Measurements from ENCODE around the gene CARTPT. TPM values are rescaled to one million over a fixed set of nuclear protein-coding genes. Genes with fewer than 3 reads are reported as not detected.

Gene CARTPT
- total RNA-seq, 1 experiment from 2014 or later: not detected

DNA sequence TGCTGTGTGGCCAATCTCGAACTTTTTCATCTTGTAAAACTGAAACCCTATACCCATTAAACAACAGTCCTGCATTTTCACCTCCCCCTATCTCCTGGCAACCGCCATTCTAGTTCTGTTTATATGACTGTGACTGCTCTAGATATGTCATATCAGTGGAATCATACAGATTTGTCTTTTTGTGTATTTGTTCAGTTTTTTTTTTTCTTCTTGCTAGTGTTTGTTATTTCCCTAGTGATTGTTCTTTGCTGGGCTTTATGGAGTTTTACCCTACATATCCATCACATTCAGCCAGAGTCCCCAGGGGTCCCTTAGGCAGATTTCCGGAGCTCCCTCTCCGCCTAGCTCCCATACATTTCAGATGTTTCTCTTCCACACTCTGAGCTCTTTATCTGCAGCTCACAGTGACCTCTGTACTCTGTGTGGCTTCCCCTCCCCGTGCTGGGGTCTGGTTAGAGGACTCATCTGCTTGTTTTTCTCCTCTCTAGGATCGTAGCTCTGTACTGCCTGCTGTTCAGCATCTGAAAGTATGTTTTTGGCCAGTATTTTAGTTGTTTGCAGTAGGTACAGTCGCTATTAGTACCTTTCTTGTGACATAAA, 25.1 kb upstream of the CARTPT start:
- no peaks in the 10 kb centered on the region for H3K9me2 ChIP-seq (ENCODE audit: insufficient read depth)
- no TSS peak for BruUV-seq (replicated peaks)
- H3K4me2 ChIP-seq (ENCODE audit: low read length): no peak overlapping the region
- ChIA-PET CTCF (no interaction called here), POLR2A (no interaction called here), RAD21 (ENCODE audit: low non-redundant PET in 1 of 2, low total read pairs in 2 of 2, uncharacterized antibody in 2 of 2, unreplicated experiment in 2 of 2) (no interaction called here)
- no peak overlapping the region for H3K9ac ChIP-seq (ENCODE audit: low read length)
- no peaks in the 10 kb centered on the region for H3K9me3 ChIP-seq (ENCODE audit: control insufficient read depth in 1 of 2, insufficient read depth in 1 of 2, low read depth in 1 of 2, low read length in 2 of 2)
- no peaks in the 10 kb centered on the region for H3K4me1 ChIP-seq (ENCODE audit: control insufficient read depth in 1 of 2, insufficient read depth in 2 of 2, low read length in 2 of 2)
- DNase-seq (ENCODE audit: low read depth, low spot score): no peak
- intact Hi-C loops (cut with micrococcal nuclease): no loop called here
- no peak overlapping the region for H3K4me3 ChIP-seq (replicated peaks in 1 of 2; ENCODE audit: low read depth in 1 of 2, low read length in 2 of 2)
- no peak overlapping the region for H2AFZ ChIP-seq (ENCODE audit: low read depth, low read length, poor library complexity, severe bottlenecking)
- no peaks in the 10 kb centered on the region for H3K36me3 ChIP-seq (ENCODE audit: control insufficient read depth in 1 of 2, insufficient read depth in 2 of 2, low read length in 2 of 2)
- no peaks in the 10 kb centered on the region for H4K20me1 ChIP-seq (ENCODE audit: insufficient read depth)
- H3K79me2 ChIP-seq (ENCODE audit: insufficient read depth, low read length): no peaks in the 10 kb centered on the region
- TF ChIP-seq TCF7L2 (IDR thresholded peaks at IDR 0.05; ENCODE audit: borderline replicate concordance, extremely low read depth, insufficient read depth, insufficient read length) (no peak), ELF1 (IDR thresholded peaks at IDR 0.05; ENCODE audit: borderline replicate concordance, low read depth) (no peak), SIN3A (IDR thresholded peaks at IDR 0.05; ENCODE audit: low read depth) (no peak), EZH2phosphoT487 (IDR thresholded peaks at IDR 0.05; ENCODE audit: borderline replicate concordance) (no peak), ZFX (IDR thresholded peaks at IDR 0.05) (no peak), MAX (IDR thresholded peaks at IDR 0.05) (no peak), POLR2AphosphoS5 (IDR thresholded peaks at IDR 0.05; ENCODE audit: low read depth, low read length) (no peak), JUND (IDR thresholded peaks at IDR 0.05) (no peak), POLR2A (IDR thresholded peaks at IDR 0.05; ENCODE audit: borderline replicate concordance, extremely low read depth, insufficient read depth, insufficient read length) (no peak), ATF3 (IDR thresholded peaks at IDR 0.05) (no peak), CBX3 (IDR thresholded peaks at IDR 0.05; ENCODE audit: low read depth) (no peak), ZBTB33 (IDR thresholded peaks at IDR 0.05; ENCODE audit: extremely low read depth, insufficient replicate concordance, low read length) (no peak), EZH2 (IDR thresholded peaks at IDR 0.05) (no peak), SRF (IDR thresholded peaks at IDR 0.05; ENCODE audit: low read depth) (no peak), CTCF (IDR thresholded peaks at IDR 0.05 in 2 of 3, conservative IDR thresholded peaks at IDR 0.05 in 1 of 3; ENCODE audit: borderline replicate concordance in 1 of 3, insufficient read depth in 1 of 3, low read depth in 2 of 3, low read length in 2 of 3) (no peak), YY1 (IDR thresholded peaks at IDR 0.05; ENCODE audit: extremely low read depth, insufficient replicate concordance, low read depth, low read length) (no peak), ZNF274 (IDR thresholded peaks at IDR 0.05; ENCODE audit: low read depth, low read length) (no peak), EGR1 (IDR thresholded peaks at IDR 0.05; ENCODE audit: low read depth) (no peak), FOSL1 (IDR thresholded peaks at IDR 0.05; ENCODE audit: low read depth) (no peak)
- TF ChIP-seq, protein P1, sequence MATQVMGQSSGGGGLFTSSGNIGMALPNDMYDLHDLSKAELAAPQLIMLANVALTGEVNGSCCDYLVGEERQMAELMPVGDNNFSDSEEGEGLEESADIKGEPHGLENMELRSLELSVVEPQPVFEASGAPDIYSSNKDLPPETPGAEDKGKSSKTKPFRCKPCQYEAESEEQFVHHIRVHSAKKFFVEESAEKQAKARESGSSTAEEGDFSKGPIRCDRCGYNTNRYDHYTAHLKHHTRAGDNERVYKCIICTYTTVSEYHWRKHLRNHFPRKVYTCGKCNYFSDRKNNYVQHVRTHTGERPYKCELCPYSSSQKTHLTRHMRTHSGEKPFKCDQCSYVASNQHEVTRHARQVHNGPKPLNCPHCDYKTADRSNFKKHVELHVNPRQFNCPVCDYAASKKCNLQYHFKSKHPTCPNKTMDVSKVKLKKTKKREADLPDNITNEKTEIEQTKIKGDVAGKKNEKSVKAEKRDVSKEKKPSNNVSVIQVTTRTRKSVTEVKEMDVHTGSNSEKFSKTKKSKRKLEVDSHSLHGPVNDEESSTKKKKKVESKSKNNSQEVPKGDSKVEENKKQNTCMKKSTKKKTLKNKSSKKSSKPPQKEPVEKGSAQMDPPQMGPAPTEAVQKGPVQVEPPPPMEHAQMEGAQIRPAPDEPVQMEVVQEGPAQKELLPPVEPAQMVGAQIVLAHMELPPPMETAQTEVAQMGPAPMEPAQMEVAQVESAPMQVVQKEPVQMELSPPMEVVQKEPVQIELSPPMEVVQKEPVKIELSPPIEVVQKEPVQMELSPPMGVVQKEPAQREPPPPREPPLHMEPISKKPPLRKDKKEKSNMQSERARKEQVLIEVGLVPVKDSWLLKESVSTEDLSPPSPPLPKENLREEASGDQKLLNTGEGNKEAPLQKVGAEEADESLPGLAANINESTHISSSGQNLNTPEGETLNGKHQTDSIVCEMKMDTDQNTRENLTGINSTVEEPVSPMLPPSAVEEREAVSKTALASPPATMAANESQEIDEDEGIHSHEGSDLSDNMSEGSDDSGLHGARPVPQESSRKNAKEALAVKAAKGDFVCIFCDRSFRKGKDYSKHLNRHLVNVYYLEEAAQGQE (IDR thresholded peaks at IDR 0.05; ENCODE audit: low read depth): no peak
- ATAC-seq: no peak
- no peak overlapping the region for H3K27ac ChIP-seq (ENCODE audit: low read depth, low read length)
- H3K27me3 ChIP-seq (ENCODE audit: insufficient read depth, low read length): no peaks in the 10 kb centered on the region

Data from HCT116 (cell line).